Measurements from ENCODE around the gene IGF2.

GRCh38 chr11:2174361-2174760 lies 35.2 kb upstream of the IGF2 start:
- TF ChIP-seq, protein P1, sequence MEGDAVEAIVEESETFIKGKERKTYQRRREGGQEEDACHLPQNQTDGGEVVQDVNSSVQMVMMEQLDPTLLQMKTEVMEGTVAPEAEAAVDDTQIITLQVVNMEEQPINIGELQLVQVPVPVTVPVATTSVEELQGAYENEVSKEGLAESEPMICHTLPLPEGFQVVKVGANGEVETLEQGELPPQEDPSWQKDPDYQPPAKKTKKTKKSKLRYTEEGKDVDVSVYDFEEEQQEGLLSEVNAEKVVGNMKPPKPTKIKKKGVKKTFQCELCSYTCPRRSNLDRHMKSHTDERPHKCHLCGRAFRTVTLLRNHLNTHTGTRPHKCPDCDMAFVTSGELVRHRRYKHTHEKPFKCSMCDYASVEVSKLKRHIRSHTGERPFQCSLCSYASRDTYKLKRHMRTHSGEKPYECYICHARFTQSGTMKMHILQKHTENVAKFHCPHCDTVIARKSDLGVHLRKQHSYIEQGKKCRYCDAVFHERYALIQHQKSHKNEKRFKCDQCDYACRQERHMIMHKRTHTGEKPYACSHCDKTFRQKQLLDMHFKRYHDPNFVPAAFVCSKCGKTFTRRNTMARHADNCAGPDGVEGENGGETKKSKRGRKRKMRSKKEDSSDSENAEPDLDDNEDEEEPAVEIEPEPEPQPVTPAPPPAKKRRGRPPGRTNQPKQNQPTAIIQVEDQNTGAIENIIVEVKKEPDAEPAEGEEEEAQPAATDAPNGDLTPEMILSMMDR (IDR thresholded peaks at IDR 0.05; ENCODE audit: insufficient read depth, low read length): no peak
- TF ChIP-seq POLR2AphosphoS5 (IDR thresholded peaks at IDR 0.05; ENCODE audit: low read depth) (no peak), GABPA (IDR thresholded peaks at IDR 0.05; ENCODE audit: low read depth) (no peak), REST (IDR thresholded peaks at IDR 0.05; ENCODE audit: insufficient replicate concordance, low read depth) (no peak), SPI1 (IDR thresholded peaks at IDR 0.05; ENCODE audit: borderline replicate concordance, low read depth) (no peak)

All from HL-60 (cell line).